Activated T-helper 1 cell treated with anti-CD3 and anti-CD28 coated beads, Interleukin-2, amount 50 U/mL, for 16 hours (primary cell): ENCODE data around the gene MAMSTR.
A peak's percentile ranks its signal among the peaks of the same experiment; 100 is the strongest.
"Not testable (repeated sequence)": the region's sequence is repeated elsewhere in the genome, so short reads cannot be mapped to it uniquely, and the experiment has no call there.

ENCODE experiments used
- DNase-seq, 2 donors: peaks; one replicate each; pipeline ENCODE4 v3.0.0-alpha.2; 2020; ENCODE audit warnings: low read depth in 1 of 2, low spot score in 1 of 2

MAMSTR gene

GRCh38 chr19:48720613-48721296, 1.2 kb upstream of the MAMSTR start:
- peak; percentile 81 to 82 for DNase-seq

GRCh38 chr19:48720251-48720612, 707 bp upstream of the MAMSTR start:
- DNase-seq = no peak

GRCh38 chr19:48718711-48719231, 754 bp downstream of the MAMSTR start:
- DNase-seq = no peak

DNA sequence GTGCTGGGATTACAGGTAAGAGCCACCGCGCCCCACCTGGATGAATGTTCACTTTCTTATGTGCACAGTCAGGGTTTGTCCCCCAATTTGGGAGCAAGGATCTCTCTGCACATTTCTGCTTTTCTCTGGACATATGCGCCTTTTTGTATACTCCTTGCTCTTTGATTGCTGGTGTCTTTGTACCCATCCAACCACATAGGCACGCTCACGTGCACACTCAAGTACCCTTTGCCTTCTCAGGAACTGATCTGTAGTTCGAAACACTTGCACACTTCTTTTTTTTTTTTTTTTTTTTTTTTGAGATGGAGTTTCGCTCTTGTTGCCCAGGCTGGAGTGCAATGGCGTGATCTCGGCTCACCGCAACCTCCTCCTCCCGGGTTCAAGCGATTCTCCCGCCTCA, 1.4 kb downstream of the MAMSTR start:
- not testable (repeated sequence) for DNase-seq

- DNase-seq = no peak
Observed at GRCh38 chr19:48716562-48717291, 2.8 kb downstream of the MAMSTR start.

DNA sequence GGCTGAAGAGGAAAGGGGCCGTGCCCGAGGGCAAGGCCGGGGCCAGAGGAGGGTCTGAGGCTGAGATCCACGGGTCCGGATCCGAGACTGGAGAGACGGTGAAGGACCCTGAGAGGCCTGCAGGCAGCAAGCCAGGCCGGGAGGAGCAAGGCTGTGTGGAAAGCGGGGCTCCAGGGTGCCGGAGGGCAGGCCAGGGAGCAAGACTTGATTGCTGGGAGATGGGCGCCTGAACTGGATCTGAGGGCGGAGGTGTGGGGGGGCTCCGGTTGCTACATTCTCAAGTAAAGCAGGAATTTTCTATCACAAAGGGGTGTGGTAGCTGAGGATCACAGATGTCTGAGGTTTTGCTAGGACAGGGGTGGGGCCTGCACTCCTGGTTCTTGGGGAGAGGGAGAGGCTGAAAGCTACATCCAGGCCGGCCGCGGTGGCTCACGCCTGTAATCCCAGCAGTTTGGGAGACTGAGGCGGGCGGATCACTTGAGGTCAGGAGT, 3.8 kb downstream of the MAMSTR start:
- DNase-seq = no peak

- no peak for DNase-seq
Observed at GRCh38 chr19:48714759-48715675, 4.5 kb downstream of the MAMSTR start.

- DNase-seq = peak; percentile 94 to 95
Observed at GRCh38 chr19:48713864-48714755, 5.4 kb downstream of the MAMSTR start.

DNA sequence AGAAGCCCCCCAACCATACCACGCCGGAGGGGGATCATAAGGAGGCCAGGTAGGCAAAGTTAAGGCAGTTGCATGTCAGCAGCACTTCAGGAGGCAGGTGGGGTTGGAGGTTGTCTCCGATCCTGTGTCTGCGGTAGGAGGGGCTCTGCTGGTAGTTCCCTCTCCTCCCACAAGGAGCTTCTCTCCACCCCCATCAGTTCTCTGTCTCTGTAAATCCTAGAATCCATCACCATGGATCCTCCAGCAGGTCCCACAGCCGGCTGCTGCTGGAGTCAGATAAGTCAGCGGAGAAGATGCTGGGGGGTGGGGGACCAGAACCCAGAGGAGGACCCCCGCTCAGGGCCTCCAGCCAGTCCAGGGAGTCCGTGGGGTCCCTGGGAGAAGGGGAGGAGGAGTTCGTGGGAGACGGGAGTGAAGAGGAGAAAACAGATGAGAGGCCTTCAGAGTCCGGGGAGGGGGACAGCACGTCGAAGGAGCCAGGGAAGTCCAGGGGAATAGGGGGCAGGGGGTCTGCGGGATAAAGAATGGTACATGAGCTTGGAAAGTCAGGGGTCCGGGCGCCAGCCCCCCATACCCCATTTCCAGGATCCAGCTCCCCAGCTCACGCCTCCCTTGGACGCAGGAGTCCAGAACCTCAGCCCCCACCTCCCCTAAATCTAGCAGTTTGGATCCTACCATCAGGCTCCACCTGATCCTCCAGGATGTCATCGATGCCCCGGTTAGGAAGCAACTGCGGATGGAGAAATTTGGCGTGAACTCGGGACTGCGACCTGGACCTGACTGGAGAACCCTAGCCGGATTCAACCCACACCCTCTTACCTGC, 6.3 kb downstream of the MAMSTR start:
- DNase-seq = no peak

DNA sequence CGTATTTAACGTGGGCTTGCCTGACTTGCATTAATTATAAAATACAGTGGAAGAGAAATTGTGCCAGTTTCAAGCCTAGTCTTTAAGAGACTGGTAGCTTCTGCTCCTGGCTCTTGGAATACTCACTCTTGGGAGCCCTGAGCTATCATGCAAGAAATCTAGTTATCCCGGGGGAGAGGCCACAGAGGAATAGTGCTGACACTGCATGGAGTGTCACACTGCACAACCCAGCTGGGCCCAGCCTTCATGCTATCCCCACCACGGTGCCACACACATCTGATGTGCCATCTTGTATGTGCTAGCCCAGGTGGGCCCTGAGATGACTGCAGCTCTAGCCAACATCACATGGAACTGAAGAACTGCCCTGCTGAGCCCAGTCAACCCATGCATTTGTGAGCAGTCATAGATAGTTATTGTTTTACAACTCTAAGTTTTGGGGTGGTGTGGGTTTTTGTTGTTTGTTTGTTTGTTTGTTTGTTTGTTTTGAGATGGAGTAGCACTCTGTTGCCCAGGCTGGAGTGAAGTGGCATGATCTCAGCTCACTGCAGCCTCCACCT, 8.3 kb downstream of the MAMSTR start:
- DNase-seq = no peak

GRCh38 chr19:48708471-48708870, 11.1 kb downstream of the MAMSTR start:
- no peak for DNase-seq

DNA sequence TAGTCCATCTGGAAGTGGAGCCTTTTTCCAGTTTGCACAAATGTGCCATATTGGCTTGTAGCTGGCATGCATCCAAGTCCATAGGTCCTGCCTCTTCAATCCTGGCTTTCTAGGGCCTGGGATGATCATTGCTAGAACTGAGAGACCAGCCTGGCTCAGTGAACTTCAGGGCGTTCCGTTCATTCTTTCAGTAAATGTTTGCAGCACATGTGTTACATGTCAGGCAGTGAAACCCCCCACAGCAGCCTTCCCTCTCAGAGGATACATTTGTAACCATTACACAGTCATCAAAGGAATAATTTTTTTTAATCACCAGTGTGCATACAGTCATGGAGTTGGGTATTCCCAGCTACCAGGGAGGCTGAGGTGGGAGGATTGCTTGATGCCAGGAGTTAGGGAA, 14.1 kb downstream of the MAMSTR start:
- DNase-seq = no peak

DNA sequence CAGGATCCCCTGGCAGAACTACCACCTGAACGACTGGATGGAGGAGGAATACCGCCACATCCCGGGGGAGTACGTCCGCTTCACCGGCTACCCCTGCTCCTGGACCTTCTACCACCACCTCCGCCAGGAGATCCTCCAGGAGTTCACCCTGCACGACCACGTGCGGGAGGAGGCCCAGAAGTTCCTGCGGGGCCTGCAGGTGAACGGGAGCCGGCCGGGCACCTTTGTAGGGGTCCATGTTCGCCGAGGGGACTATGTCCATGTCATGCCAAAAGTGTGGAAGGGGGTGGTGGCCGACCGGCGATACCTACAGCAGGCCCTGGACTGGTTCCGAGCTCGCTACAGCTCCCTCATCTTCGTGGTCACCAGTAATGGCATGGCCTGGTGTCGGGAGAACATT, 16.2 kb downstream of the MAMSTR start:
- DNase-seq = no peak

- no peak for DNase-seq
Observed at GRCh38 chr19:48702701-48703100, 16.8 kb downstream of the MAMSTR start.

DNA sequence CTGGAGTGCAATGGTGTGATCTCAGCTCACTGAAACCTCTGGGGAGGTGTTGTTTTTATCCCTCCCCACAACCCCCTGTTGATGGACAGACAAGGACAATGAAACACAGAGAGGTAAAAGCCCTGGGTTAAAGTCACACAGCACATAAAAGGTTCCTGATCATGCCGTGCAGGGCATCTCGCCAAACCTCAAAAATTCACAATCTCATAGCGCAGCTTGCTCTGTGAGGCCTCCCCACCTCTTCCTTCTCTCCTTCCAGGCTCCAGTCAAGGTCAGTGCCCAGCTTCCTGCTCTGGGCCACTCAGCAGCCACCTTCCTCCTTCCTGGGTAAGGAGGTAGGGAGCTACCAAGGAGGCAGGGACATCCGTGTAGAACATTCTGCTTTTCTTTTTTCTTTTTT, 21.5 kb downstream of the MAMSTR start:
- no peak for DNase-seq

GRCh38 chr19:48696353-48697010, 23.0 kb downstream of the MAMSTR start:
- no peak for DNase-seq

GRCh38 chr19:48695743-48696352, 23.7 kb downstream of the MAMSTR start, which contains the start of gene FUT2:
Gene FUT2, plus strand, starts transcription at chr19:48695971. Its CDS starts 6,986 bp downstream, at chr19:48702957.
- no peak for DNase-seq

DNA sequence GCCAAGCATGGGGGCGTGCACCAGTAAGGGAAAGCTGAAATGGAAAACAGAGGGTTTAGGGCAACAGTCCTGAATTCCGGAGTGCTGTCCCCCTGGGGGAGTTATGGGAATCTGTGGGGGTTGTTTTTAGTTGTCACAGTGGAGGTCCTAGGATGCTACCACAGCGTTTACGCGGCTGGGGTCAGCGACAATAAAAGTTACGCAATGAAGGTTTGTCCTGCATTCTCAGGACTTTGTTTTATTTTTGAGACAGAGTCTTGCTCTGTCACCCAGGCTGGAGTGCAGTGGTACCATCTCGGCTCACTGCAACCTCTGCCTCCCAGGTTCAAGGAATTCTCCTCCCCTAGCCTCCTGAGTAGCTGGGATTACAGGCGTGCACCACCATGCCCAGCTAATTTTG, 25.9 kb downstream of the MAMSTR start:
- DNase-seq = not testable (repeated sequence)
